COLO668 (cell line): ENCODE measurements around the gene RYR2.
"Not testable (repeated sequence)": the region's sequence is repeated elsewhere in the genome, so short reads cannot be mapped to it uniquely, and the experiment has no call there.

Experiments used
- DNase-seq: peaks from one replicate; lab custom pipeline; 2025; ENCODE audit not compliant: unreplicated experiment; lab: John Stamatoyannopoulos, UW

Gene RYR2

GRCh38 chr1:237071641-237072420 lies 29.8 kb downstream of the RYR2 start:
- DNase-seq: no peak

- no peak for DNase-seq
These were observed 32.6 kb downstream of the RYR2 start for GRCh38 chr1:237074371-237075117.

- DNase-seq: no peak
These were observed 42.5 kb downstream of the RYR2 start for GRCh38 chr1:237084341-237085077.

- DNase-seq: no peak
These were observed 49.7 kb downstream of the RYR2 start for GRCh38 chr1:237091691-237092090.

GRCh38 chr1:237093691-237094090 lies 51.7 kb downstream of the RYR2 start:
- no peak for DNase-seq

GRCh38 chr1:237098541-237098940 lies 56.6 kb downstream of the RYR2 start:
- DNase-seq: no peak

- no peak for DNase-seq
These were observed 61.0 kb downstream of the RYR2 start for GRCh38 chr1:237103021-237103420.

GRCh38 chr1:237104096-237104495 lies 62.1 kb downstream of the RYR2 start:
- DNase-seq: no peak

GRCh38 chr1:237105826-237106225 lies 63.8 kb downstream of the RYR2 start:
- no peak for DNase-seq

- DNase-seq: no peak
These were observed 66.5 kb downstream of the RYR2 start for GRCh38 chr1:237108297-237109040.

GRCh38 chr1:237111807-237112206 lies 69.8 kb downstream of the RYR2 start:
- DNase-seq: no peak

GRCh38 chr1:237112663-237113062 lies 70.7 kb downstream of the RYR2 start:
- no peak for DNase-seq

- DNase-seq: no peak
These were observed 73.1 kb downstream of the RYR2 start for GRCh38 chr1:237115035-237115434.

GRCh38 chr1:237119091-237119490 lies 77.1 kb downstream of the RYR2 start:
- DNase-seq: no peak

GRCh38 chr1:237120683-237121082 lies 78.7 kb downstream of the RYR2 start:
- DNase-seq: no peak

- DNase-seq: no peak
These were observed 83.0 kb downstream of the RYR2 start for GRCh38 chr1:237124856-237125462.

GRCh38 chr1:237126180-237126579 lies 84.2 kb downstream of the RYR2 start:
- no peak for DNase-seq

- DNase-seq: not testable (repeated sequence)
These were observed 85.3 kb downstream of the RYR2 start for GRCh38 chr1:237127301-237127700.

- no peak for DNase-seq
These were observed 91.9 kb downstream of the RYR2 start for GRCh38 chr1:237133921-237134320.

- no peak for DNase-seq
These were observed 92.9 kb downstream of the RYR2 start for GRCh38 chr1:237134929-237135328.

GRCh38 chr1:237138551-237138950 lies 96.6 kb downstream of the RYR2 start:
- no peak for DNase-seq
